ENCODE results near the gene MACF1.

MACF1 gene

GRCh38 chr1:39214021-39214713 lies 9.7 kb downstream of the MACF1 start:
- no peak for DNase-seq

- DNase-seq: no peak
These were observed 10.2 kb downstream of the MACF1 start for GRCh38 chr1:39214714-39214997.

DNA sequence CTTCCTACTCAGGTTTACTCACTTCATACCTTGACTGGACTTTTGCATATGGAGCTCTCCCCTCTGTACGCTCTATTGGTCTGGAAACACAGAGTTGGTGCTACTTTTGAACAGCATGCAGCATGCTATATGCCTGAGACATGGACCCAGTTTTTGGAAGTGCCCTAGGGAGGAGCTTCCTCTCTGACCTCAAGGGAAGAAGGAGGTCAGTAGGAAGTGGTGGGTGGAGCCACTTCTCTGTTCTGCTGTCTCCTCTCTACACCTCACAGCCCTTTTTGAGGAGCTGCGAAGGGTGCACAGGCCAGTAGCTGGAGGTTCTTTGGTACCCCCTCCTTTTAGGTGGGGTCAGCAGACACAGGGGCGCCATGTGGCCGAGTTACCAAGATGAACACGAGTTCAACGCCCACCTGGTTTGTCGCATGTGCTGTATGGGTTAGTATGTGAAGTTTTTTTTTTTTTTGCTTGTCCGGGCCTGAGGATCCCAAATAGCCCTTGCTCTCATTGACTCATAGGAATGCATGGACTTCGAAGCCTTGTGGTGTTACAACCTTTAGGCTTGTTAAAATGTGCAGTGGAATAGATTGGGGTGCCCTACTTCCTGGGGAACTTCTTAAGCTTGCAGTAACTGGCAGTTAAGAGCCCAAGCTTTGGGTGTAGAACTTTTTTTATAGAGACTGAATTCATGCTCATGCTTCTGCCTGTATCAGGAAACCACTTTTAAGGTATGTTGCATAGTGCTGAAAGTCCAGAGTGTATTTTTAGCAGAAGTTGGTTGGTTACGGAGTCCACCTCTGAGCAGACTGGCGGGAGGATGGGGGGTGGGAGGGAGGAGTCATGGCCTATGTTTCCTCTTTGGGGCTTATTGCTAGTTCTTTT lies 10.7 kb downstream of the MACF1 start:
- DNase-seq: no peak

DNA sequence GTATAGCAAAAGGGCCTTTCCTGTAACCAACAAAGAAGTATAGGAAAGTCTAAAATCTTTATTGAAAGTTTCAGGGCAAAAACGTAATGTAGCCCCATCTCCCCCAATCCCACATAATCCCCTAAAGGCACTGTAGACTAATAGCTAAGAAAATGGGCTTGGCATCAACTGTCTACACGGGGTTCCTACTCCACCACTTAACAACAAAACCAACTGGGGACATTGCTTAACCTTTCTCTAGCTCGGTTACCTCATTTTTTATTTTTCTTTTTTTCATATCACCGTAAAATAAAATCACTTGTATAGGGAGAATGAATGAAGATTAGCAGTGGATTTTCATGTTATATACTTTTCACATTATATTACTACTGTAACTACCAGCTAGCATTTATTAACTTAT lies 12.3 kb downstream of the MACF1 start:
- no peak for DNase-seq

- no peak for DNase-seq
These were observed 16.7 kb downstream of the MACF1 start for GRCh38 chr1:39220891-39221870.

GRCh38 chr1:39224295-39224829 lies 19.9 kb downstream of the MACF1 start:
- no peak for DNase-seq

DNA sequence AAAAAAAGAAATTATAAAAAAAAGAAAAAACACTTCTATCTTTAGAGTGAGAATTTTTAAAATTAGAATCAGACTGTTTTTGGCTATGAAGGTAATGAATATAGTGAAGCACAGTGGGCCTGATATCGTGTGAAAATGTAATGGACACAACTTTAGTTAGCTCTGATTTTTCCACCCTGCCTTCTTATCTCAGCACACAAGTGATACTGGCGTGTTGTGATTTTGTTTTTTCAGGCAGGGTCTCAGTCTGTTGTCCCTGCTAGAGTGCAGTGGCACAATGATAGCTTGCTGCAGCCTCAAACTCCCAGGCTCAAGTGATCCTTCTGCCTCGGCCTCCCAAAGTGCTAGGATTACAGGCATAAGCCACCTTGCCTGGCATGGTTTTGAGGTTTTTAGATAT lies 22.3 kb downstream of the MACF1 start:
- DNase-seq: no peak

GRCh38 chr1:39228252-39228651 lies 23.8 kb downstream of the MACF1 start:
- no peak for DNase-seq

GRCh38 chr1:39229504-39229903 lies 25.0 kb downstream of the MACF1 start:
- DNase-seq: no peak

- no peak for DNase-seq
These were observed 26.0 kb downstream of the MACF1 start for GRCh38 chr1:39230261-39231190.

GRCh38 chr1:39236971-39237370 lies 32.5 kb downstream of the MACF1 start:
- DNase-seq: no peak

- no peak for DNase-seq
These were observed 34.0 kb downstream of the MACF1 start for GRCh38 chr1:39238476-39238875.

DNA sequence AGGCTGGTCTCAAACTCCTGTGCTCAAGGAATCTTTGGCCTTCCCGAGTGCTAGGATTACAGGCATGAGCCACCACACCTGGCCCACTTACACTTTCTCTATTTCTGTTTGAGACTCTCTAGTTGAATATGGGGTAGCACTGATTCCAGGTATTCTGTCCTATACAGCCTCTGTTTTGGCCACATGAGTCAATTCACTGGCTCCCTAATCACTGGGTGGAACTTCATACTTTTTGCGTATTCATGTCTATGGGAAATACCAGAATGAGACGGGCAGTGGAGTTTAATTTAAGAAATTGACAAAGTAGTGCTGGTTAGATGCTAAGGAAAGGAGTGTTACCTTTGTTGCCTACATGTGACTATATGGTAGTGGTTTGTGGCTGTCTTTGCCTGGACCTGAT lies 35.5 kb downstream of the MACF1 start:
- no peak for DNase-seq

DNA sequence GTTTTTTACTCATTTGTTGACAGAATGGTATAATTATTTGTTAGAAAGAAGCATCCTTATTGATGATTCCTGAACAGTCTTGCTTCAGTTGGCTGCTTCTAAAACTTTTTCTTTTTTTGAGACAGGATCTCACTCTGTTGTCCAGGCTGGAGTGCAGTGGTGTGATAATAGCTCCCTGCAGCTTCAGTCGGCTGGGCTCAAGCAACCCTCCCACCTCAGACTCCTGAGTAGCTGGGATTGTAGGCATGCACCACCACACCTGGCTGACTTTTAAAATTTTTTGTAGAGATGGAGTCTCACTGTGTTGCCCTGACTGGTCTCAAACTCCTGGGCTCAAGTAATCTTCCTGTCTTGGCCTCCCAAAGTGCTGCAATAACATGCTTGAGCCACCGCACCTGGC lies 38.8 kb downstream of the MACF1 start:
- DNase-seq: no peak

GRCh38 chr1:39250460-39251240 lies 46.2 kb downstream of the MACF1 start:
- no peak for DNase-seq

- no peak for DNase-seq
These were observed 50.7 kb downstream of the MACF1 start for GRCh38 chr1:39255222-39255621.

DNA sequence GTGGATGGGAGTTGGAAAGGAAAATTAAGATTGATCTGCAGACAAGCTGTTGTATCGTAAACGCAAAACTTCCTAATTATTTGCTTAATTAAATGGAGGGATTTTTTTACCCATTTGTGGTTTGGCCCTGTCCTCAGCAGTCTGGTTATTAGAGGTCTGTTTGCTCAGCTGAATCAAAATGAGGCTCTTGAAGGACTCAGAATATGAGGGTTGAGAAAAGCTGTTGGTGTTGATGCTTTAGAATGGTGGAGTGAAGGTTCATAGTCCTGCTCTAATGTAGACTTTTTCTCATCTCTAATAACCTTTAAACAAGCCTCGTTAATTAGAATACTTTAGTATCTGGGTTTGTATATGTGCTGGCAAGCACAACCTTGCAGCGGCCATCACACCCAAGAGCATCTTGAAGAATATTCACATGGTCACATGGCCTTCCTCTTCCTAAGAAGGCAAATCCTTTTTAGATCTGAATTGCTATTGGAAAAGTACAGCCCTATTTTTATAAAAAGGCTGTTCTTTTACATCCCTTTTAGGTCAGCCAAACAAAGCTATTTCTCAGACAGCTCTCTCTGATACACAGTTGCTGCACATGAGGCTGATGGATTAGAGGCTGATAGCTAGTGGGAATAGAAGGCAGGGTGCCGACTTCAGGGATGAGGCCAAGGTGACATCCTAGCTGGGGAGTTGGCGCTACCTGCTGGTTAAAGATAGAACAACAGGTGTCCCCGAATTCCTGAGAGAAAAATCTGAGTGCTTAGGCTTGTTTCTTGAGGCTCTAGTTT lies 53.8 kb downstream of the MACF1 start:
- DNase-seq: no peak

DNA sequence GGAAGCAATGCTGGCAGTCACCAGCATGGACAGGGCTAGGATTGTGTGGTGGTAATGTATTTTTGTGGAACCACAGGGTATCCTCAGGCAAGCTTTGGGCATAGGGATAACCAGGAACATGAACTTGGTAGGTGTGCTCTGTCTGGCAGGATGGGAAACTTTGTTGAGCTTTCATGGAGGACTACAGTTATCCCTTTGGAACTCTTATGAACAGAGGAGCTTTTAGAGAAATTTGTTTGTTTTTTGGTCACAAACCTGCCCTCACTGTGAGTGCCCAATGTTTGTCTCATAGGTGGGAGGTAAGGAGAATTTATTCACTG lies 54.4 kb downstream of the MACF1 start:
- DNase-seq: no peak

GRCh38 chr1:39261712-39262221 lies 57.3 kb downstream of the MACF1 start:
- no peak for DNase-seq

DNA sequence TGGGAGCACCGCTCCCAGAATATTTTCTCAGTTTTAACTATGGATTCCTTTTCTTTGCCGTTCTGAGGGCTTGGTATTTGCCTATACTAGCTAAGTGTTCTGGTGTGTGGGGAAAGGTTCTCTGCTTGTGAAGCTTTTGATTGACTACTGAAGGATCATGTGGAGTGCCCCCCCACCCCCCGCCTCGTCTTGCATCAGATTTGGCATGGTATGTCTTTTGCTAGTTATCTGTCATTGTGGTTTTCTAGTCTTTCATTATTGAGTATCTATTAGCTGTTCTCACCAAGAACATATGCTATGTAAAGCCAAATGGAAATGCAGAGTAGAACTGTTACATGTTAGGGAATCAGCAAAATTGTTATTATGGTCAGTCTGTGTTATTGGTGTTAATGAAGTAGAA lies 58.3 kb downstream of the MACF1 start:
- DNase-seq: no peak
